Stimulated activated naive CD8-positive, alpha-beta T cell treated with anti-CD3 and anti-CD28 coated beads, Interleukin-15, amount 100 ng/mL, for 72 hours (primary cell): ENCODE measurements around the gene ZNF18.
A peak's percentile ranks its signal among the peaks of the same experiment; 100 is the strongest.
"Not testable (repeated sequence)": the region's sequence is repeated elsewhere in the genome, so short reads cannot be mapped to it uniquely, and the experiment has no call there.

Source experiments
- ATAC-seq: fragments of 150-1000 bp; cut with Tn5 transposase; 2 replicates; pipeline ENCODE4 v1.10.0; 2021; ENCODE audit warnings: mild to moderate bottlenecking, moderate library complexity
- DNase-seq, 2 donors: peaks; one replicate each; pipeline ENCODE4 v3.0.0; 2021 to 2022
- H3K27ac Mint-ChIP-seq, 2 donors: one replicate each; pipeline ENCODE4 v1.8.0; 2022; ENCODE audit warnings: mild to moderate bottlenecking in 2 of 2, mixed read lengths in 2 of 2, moderate library complexity in 2 of 2
- H3K27me3 Mint-ChIP-seq: one replicate; pipeline ENCODE4 v1.8.0; 2022; ENCODE audit warnings: mixed read lengths
- H3K4me1 Mint-ChIP-seq: one replicate; pipeline ENCODE4 v1.8.0; 2022; ENCODE audit warnings: mild to moderate bottlenecking, mixed read lengths
- H3K4me3 Mint-ChIP-seq, 2 donors: one replicate each; pipeline ENCODE4 v1.8.0; 2022; ENCODE audit warnings: mild to moderate bottlenecking in 2 of 2, mixed read lengths in 2 of 2, moderate library complexity in 1 of 2
- H3K9me3 Mint-ChIP-seq, 2 donors: one replicate each; pipeline ENCODE4 v1.8.0; 2022; ENCODE audit warnings: mixed read lengths in 2 of 2

ZNF18 gene

GRCh38 chr17:12007466-12007865 lies 10.2 kb upstream of the ZNF18 start:
- Mint-ChIP-seq H3K4me1 (no peaks in the 10 kb centered on the region), H3K4me3 (no peak overlapping the region), H3K27ac (no peak overlapping the region), H3K9me3 (no peaks in the 10 kb centered on the region), H3K27me3 (peaks cover 7% of the 10 kb centered on the region)
- DNase-seq (no peak), ATAC-seq (no peak)

GRCh38 chr17:11999696-12000095 lies 2.4 kb upstream of the ZNF18 start:
- Mint-ChIP-seq H3K27me3 (no peaks in the 10 kb centered on the region), H3K27ac (no peak overlapping the region), H3K4me1 (peaks cover 21% of the 10 kb centered on the region), H3K4me3 (no peak overlapping the region), H3K9me3 (peaks cover 0 to 4% of the 10 kb centered on the region in 2 donors)
- no peak for ATAC-seq
- DNase-seq, result no peak

DNA sequence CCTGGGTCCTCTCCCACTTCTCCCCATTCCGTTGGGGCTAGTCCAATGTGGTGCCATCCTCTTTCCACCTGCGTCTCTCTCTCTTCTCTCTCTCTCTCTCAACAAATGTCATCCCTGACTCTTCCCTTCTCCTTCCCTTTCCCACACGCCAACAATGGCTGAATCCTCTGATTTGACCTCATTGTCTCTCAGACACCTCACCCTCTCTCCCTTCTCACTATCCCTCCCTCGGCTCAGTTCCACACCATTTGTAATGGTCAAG lies 628 bp upstream of the ZNF18 start:
- DNase-seq, result no peak
- peak overlapping the region; percentile 96 to 97 for H3K27ac Mint-ChIP-seq
- no peaks in the 10 kb centered on the region for H3K27me3 Mint-ChIP-seq
- H3K4me1 Mint-ChIP-seq, result peaks cover 21% of the 10 kb centered on the region
- ATAC-seq, result no peak
- H3K4me3 Mint-ChIP-seq, result peak overlapping the region; percentile 88 to 94
- H3K9me3 Mint-ChIP-seq, result peaks cover 0 to 4% of the 10 kb centered on the region in 2 donors

- ATAC-seq (peak; percentile 63), DNase-seq (no peak)
- Mint-ChIP-seq H3K27me3 (no peaks in the 10 kb centered on the region), H3K4me3 (peak overlapping the region; percentile 88 to 94), H3K4me1 (peaks cover 29% of the 10 kb centered on the region), H3K9me3 (peaks cover 0 to 4% of the 10 kb centered on the region in 2 donors), H3K27ac (peak overlapping the region; percentile 82 to 90)
Observed at GRCh38 chr17:11996722-11997146, 541 bp downstream of the ZNF18 start.

GRCh38 chr17:11991461-11991860 lies 5.8 kb downstream of the ZNF18 start:
- Mint-ChIP-seq H3K27ac (peak overlapping the region in 1 of 2 donors; percentile 27), H3K4me1 (peaks cover 20% of the 10 kb centered on the region), H3K27me3 (no peaks in the 10 kb centered on the region), H3K9me3 (no peaks in the 10 kb centered on the region), H3K4me3 (no peak overlapping the region)
- DNase-seq (no peak), ATAC-seq (no peak)

- Mint-ChIP-seq H3K4me3 (no peak overlapping the region), H3K27me3 (no peaks in the 10 kb centered on the region), H3K4me1 (peaks cover 16% of the 10 kb centered on the region), H3K27ac (no peak overlapping the region), H3K9me3 (no peaks in the 10 kb centered on the region)
- ATAC-seq, result no peak
- DNase-seq, result no peak
Observed at GRCh38 chr17:11990363-11990983, 6.8 kb downstream of the ZNF18 start.

GRCh38 chr17:11986942-11987329 lies 10.3 kb downstream of the ZNF18 start:
- Mint-ChIP-seq H3K27ac (no peak overlapping the region), H3K4me1 (peaks cover 1% of the 10 kb centered on the region), H3K4me3 (no peak overlapping the region), H3K9me3 (no peaks in the 10 kb centered on the region), H3K27me3 (no peaks in the 10 kb centered on the region)
- ATAC-seq (no peak), DNase-seq (no peak)

GRCh38 chr17:11986179-11986941 lies 10.9 kb downstream of the ZNF18 start:
- Mint-ChIP-seq H3K4me3 (no peak overlapping the region), H3K4me1 (no peaks in the 10 kb centered on the region), H3K27me3 (no peaks in the 10 kb centered on the region), H3K27ac (no peak overlapping the region), H3K9me3 (no peaks in the 10 kb centered on the region)
- no peak for DNase-seq
- ATAC-seq, result no peak

- no peak for ATAC-seq
Observed at GRCh38 chr17:11981862-11982261, 15.4 kb downstream of the ZNF18 start.

GRCh38 chr17:11980813-11981212 lies 16.5 kb downstream of the ZNF18 start:
- Mint-ChIP-seq H3K27ac (no peak overlapping the region), H3K9me3 (peaks cover 0 to 4% of the 10 kb centered on the region in 2 donors)
- DNase-seq, result no peak

More at GRCh38 chr17:11981862-11982261, 15.4 kb downstream of the ZNF18 start:
- H3K4me1 Mint-ChIP-seq, result no peaks in the 10 kb centered on the region
- H3K27ac Mint-ChIP-seq, result no peak overlapping the region
- H3K4me3 Mint-ChIP-seq, result no peak overlapping the region
- H3K9me3 Mint-ChIP-seq, result no peaks in the 10 kb centered on the region
- DNase-seq, result no peak
- no peaks in the 10 kb centered on the region for H3K27me3 Mint-ChIP-seq

GRCh38 chr17:11979795-11980194 lies 17.5 kb downstream of the ZNF18 start:
- DNase-seq (no peak), ATAC-seq (no peak)
- Mint-ChIP-seq H3K9me3 (peaks cover 0 to 10% of the 10 kb centered on the region in 2 donors), H3K27me3 (no peaks in the 10 kb centered on the region), H3K27ac (no peak overlapping the region), H3K4me3 (no peak overlapping the region), H3K4me1 (no peaks in the 10 kb centered on the region)

More at GRCh38 chr17:11980813-11981212, 16.5 kb downstream of the ZNF18 start:
- Mint-ChIP-seq H3K4me1 (no peaks in the 10 kb centered on the region), H3K4me3 (no peak overlapping the region), H3K27me3 (no peaks in the 10 kb centered on the region)
- no peak for ATAC-seq

DNA sequence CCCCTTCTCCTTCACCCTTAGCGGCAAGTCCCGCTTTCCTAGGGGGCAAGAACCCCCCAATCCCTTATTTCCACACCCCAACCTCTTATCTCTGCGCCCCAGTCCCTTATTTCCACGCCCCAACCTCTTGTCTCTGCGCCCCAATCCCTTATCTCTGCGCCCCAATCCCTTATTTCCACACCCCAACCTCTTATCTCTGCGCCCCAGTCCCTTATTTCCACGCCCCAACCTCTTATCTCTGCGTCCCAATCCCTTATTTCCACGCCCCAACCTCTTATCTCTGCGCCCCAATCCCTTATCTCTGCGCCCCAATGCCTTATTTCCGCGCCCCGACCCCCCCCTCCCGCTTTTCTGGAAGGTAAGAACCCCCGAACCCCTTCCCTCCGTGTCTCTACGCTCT lies 24.5 kb downstream of the ZNF18 start:
- not testable (repeated sequence) for H3K27ac Mint-ChIP-seq, ATAC-seq, DNase-seq, H3K27me3 Mint-ChIP-seq, H3K4me1 Mint-ChIP-seq, H3K4me3 Mint-ChIP-seq
- H3K9me3 Mint-ChIP-seq, result peaks cover 28 to 52% of the 10 kb centered on the region in 2 donors

DNA sequence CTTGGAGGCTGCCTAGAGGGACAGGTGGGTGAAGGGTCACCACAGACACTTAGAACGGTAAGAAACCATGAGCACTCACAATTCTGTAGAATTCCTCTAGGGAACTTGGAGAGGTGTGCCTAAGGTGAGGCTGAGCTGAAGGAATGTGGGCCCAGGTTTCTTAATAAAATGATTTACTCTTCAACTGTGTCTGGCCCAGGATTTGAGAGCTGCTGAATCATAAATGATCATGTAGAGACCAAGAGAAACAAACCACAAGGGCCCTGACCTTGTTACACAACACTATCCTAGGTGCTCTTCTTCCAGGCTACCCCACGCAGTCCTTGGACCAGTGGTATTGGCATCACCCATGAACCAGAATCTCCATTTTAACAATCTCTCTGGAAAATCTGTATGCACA lies 27.7 kb downstream of the ZNF18 start:
- DNase-seq, result no peak
- H3K9me3 Mint-ChIP-seq, result peaks cover 44 to 79% of the 10 kb centered on the region in 2 donors
- no peaks in the 10 kb centered on the region for H3K27me3 Mint-ChIP-seq
- ATAC-seq, result no peak
- H3K27ac Mint-ChIP-seq, result no peak overlapping the region
- no peak overlapping the region for H3K4me3 Mint-ChIP-seq
- no peaks in the 10 kb centered on the region for H3K4me1 Mint-ChIP-seq

GRCh38 chr17:11954936-11955335 lies 42.3 kb downstream of the ZNF18 start:
- ATAC-seq (no peak), DNase-seq (no peak)
- H3K4me3 Mint-ChIP-seq, result no peak overlapping the region
- H3K27ac Mint-ChIP-seq, result no peak overlapping the region
- H3K4me1 Mint-ChIP-seq, result no peaks in the 10 kb centered on the region
- no peaks in the 10 kb centered on the region for H3K27me3 Mint-ChIP-seq
- H3K9me3 Mint-ChIP-seq, result peaks cover 17 to 18% of the 10 kb centered on the region in 2 donors

GRCh38 chr17:11953924-11954323 lies 43.4 kb downstream of the ZNF18 start:
- no peaks in the 10 kb centered on the region for H3K27me3 Mint-ChIP-seq
- no peak overlapping the region for H3K4me3 Mint-ChIP-seq
- no peaks in the 10 kb centered on the region for H3K4me1 Mint-ChIP-seq
- ATAC-seq, result no peak
- peaks cover 17 to 18% of the 10 kb centered on the region in 2 donors for H3K9me3 Mint-ChIP-seq
- peak overlapping the region in 1 of 2 donors; percentile 25 for H3K27ac Mint-ChIP-seq
- no peak for DNase-seq

GRCh38 chr17:11952610-11953009 lies 44.7 kb downstream of the ZNF18 start:
- H3K27ac Mint-ChIP-seq, result no peak overlapping the region
- peaks cover 7 to 11% of the 10 kb centered on the region in 2 donors for H3K9me3 Mint-ChIP-seq
- no peaks in the 10 kb centered on the region for H3K27me3 Mint-ChIP-seq
- H3K4me3 Mint-ChIP-seq, result no peak overlapping the region
- no peak for ATAC-seq
- DNase-seq, result no peak
- no peaks in the 10 kb centered on the region for H3K4me1 Mint-ChIP-seq
